ENCODE measurements around the gene RNU6-7. TPM values are rescaled to one million over a fixed set of nuclear protein-coding genes. Genes with fewer than 3 reads are reported as not detected.

Gene RNU6-7
- total and polyA plus RNA-seq, 4 experiments from 2014 or later, result not detected

GRCh38 chr14:32251530-32251929, 49.7 kb downstream of the RNU6-7 start:
- Mint-ChIP-seq H3K4me3 (no peak overlapping the region), H3K9me3 (no peaks in the 10 kb centered on the region), H3K27ac (no peak overlapping the region), H3K4me1 (no peaks in the 10 kb centered on the region), H3K36me3 (no peaks in the 10 kb centered on the region), H3K27me3 (no peaks in the 10 kb centered on the region)
- ChIA-PET POLR2A (ENCODE audit: partially characterized antibody) (interaction anchor here (1.8 to 2.0 kb wide), 2 partner anchors 175 to 178 kb away, joined by 10 read pairs; no protein-coding TSS in a partner anchor), CTCF (ENCODE audit: partially characterized antibody) (interaction anchor here (0.7 to 11.7 kb wide), 20 partner anchors 7 to 746 kb away, joined by 3 to 347 read pairs (median 5); partner anchors contain the start of genes ARHGAP5 and RNU6-8)
- intact Hi-C loops (cut with micrococcal nuclease), result loop anchor here (5.0 kb wide), 1 partner anchor 794 kb away; the partner anchor contains the start of gene DTD2
- H3K4me1 ChIP-seq (ENCODE audit: insufficient read depth, low read length), result peaks cover 3% of the 10 kb centered on the region
- H3K36me3 ChIP-seq (ENCODE audit: insufficient read depth, low read length), result no peaks in the 10 kb centered on the region
- no peak for DNase-seq
- no peak overlapping the region for H3K27ac ChIP-seq (ENCODE audit: low read depth, low read length)
- H3K4me3 ChIP-seq (ENCODE audit: low read length in 2 of 2), result no peak overlapping the region
- no peaks in the 10 kb centered on the region for H3K27me3 ChIP-seq (ENCODE audit: insufficient read depth, low read length)
- H3K9me3 ChIP-seq (ENCODE audit: control insufficient read depth in 1 of 2, low read length in 2 of 2), result no peaks in the 10 kb centered on the region

Other genes with a start within 250 kb of the RNU6-7 start
- 100 to 1,000 TPM; 102 to 109 TPM for gene ARHGAP5, start 124.7 kb upstream of the RNU6-7 start, total RNA-seq
- gene ARHGAP5, start 124.7 kb upstream of the RNU6-7 start, polyA plus RNA-seq, result 10 to 100 TPM; 28.0 to 41.6 TPM
- gene RNU6-8, start 1.2 kb downstream of the RNU6-7 start, total RNA-seq, result not detected
- not detected for gene RNU6-8, start 1.2 kb downstream of the RNU6-7 start, polyA plus RNA-seq
- 1 to 10 TPM; 3.7 to 4.4 TPM for gene AKAP6, start 127.3 kb downstream of the RNU6-7 start, total RNA-seq
- gene AKAP6, start 127.3 kb downstream of the RNU6-7 start, polyA plus RNA-seq, result under 1 TPM in 1 of 2 donors, not detected in 1; 0.98 TPM